PC-3 (cell line): Measurements from ENCODE around the gene CTSC. TPM values are rescaled to one million over a fixed set of nuclear protein-coding genes. Genes with fewer than 3 reads are reported as not detected.
"Not testable (repeated sequence)": the region's sequence is repeated elsewhere in the genome, so short reads cannot be mapped to it uniquely, and the experiment has no call there.

Experiments used
- ATAC-seq: fragments of 200-7000 bp; cut with Tn5 transposase; 2 replicates; pipeline ENCODE4 v1.9.1; 2020; ENCODE audit warnings: mild to moderate bottlenecking, moderate library complexity
- BruUV-seq: library from RNA; stranded (reverse); fragments of 400-500 nt; replicated peaks from 2 replicates; lab custom pipeline; 2021; lab: Mats Ljungman, UMichigan
- CTCF ChIA-PET: fragments of 300-600 bp; sonication (Branson Sonifier 250); formaldehyde crosslinking; loops from one replicate; lab custom pipeline; 2022; ENCODE audit warnings: antibody characterized with exemption; lab: Charles Lee
- POLR2A ChIA-PET: fragments of 300-600 bp; sonication (Branson Sonifier 250); formaldehyde crosslinking; loops from one replicate; lab custom pipeline; 2022; ENCODE audit warnings: antibody characterized with exemption; ENCODE audit not compliant: unreplicated experiment; lab: Charles Lee
- DNase-seq: peaks from one replicate; pipeline ENCODE4 v3.0.0-alpha.2; 2015
- H2AFZ ChIP-seq: fragments of 300-600 bp; sonication (generic); 2 replicates; pipeline ENCODE4 v1.6.0; 2016; ENCODE audit warnings: antibody characterized with exemption, low read length
- H3F3A ChIP-seq: fragments of 300-600 bp; sonication (generic); one replicate; pipeline ENCODE4 v1.6.0; 2017; ENCODE audit warnings: antibody characterized with exemption, low read length, control low read depth, mild to moderate bottlenecking; ENCODE audit not compliant: unreplicated experiment
- H3K27ac ChIP-seq: fragments of 300-600 bp; sonication (generic); 2 replicates; pipeline ENCODE4 v1.5.1; 2016; ENCODE audit warnings: mild to moderate bottlenecking, low read length
- H3K27me3 ChIP-seq: fragments of 300-600 bp; sonication (generic); 2 replicates; pipeline ENCODE4 v1.6.1; 2016; ENCODE audit warnings: low read length, mixed read lengths
- H3K36me3 ChIP-seq: fragments of 300-600 bp; sonication (generic); 2 replicates; pipeline ENCODE4 v1.6.1; 2016; ENCODE audit warnings: low read depth, mixed run types, low read length, mixed read lengths
- H3K4me1 ChIP-seq: fragments of 300-600 bp; sonication (generic); 2 replicates; pipeline ENCODE4 v1.5.1; 2016; ENCODE audit warnings: low read length; ENCODE audit not compliant: insufficient read depth
- H3K4me2 ChIP-seq: fragments of 300-600 bp; sonication (generic); 2 replicates; pipeline ENCODE4 v1.6.0; 2016; ENCODE audit warnings: low read length
- H3K4me3 ChIP-seq: fragments of 300-600 bp; sonication (generic); 2 replicates; pipeline ENCODE4 v1.5.1; 2016; ENCODE audit warnings: mild to moderate bottlenecking, low read length, mixed read lengths
- H3K79me2 ChIP-seq: fragments of 300-600 bp; sonication (generic); 2 replicates; pipeline ENCODE4 v1.6.1; 2017; ENCODE audit warnings: low read length, mixed read lengths
- H3K9ac ChIP-seq: fragments of 300-600 bp; sonication (generic); 2 replicates; pipeline ENCODE4 v1.6.0; 2016; ENCODE audit warnings: mild to moderate bottlenecking, low read length
- H3K9me2 ChIP-seq: fragments of 300-600 bp; sonication (generic); replicated peaks from 2 replicates; pipeline ENCODE4 v1.6.1; 2016; ENCODE audit warnings: mixed run types, low read length, mixed read lengths
- H3K9me3 ChIP-seq: fragments of 300-600 bp; sonication (generic); 2 replicates; pipeline ENCODE4 v1.6.1; 2016; ENCODE audit warnings: low read length, mixed read lengths
- H4K20me1 ChIP-seq: fragments of 300-600 bp; sonication (generic); 2 replicates; pipeline ENCODE4 v1.6.1; 2016; ENCODE audit warnings: low read length, mixed read lengths
- CTCF ChIP-seq: fragments of 300-600 bp; sonication (generic); conservative IDR thresholded peaks from 2 replicates; pipeline ENCODE4 v1.5.1; 2017; ENCODE audit warnings: antibody characterized with exemption, low read depth, mild to moderate bottlenecking, low read length
- EZH2 ChIP-seq: fragments of 300-600 bp; sonication (generic); IDR thresholded peaks from one replicate; pipeline ENCODE4 v1.6.1; 2017; ENCODE audit warnings: antibody characterized with exemption, mild to moderate bottlenecking, low read length; ENCODE audit not compliant: unreplicated experiment
- EZH2phosphoT487 ChIP-seq: fragments of 300-600 bp; sonication (generic); IDR thresholded peaks from 2 replicates; pipeline ENCODE4 v1.6.1; 2018; ENCODE audit warnings: mild to moderate bottlenecking, antibody characterized with exemption, low read length, borderline replicate concordance
- intact Hi-C: fragments of 100-400 bp; cut with micrococcal nuclease; formaldehyde crosslinking; loops from 2 replicates; pipeline ENCODE4 v1.9.0; 2023
- total RNA-seq: library from RNA; depleted of rRNA; stranded (reverse); fragments of >200 nt; gene quantifications from 2 replicates; pipeline ENCODE4 v1.2.3, GENCODE V29; 2014; rRNA removed

The CTSC gene
- total RNA-seq, 1 experiment from 2014 or later, result 240 TPM

DNA sequence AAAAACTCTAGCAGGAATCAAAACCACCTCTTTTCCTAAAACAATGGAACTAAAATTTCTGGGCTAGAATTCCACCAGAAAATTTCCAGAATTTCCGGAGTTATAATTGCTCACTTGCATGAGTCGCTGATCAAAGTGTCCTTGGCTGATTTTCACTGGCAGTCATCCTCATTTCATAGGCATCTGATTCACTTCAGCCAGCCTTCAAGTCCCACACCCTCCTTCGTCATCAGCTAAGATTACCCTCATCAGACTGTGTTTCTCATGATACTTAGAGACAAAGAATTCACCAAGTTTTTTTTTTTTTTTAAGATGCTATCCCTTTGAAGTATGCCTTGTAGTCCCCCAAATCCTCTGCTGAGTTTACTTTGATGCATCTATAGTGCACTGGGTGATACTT, 90.8 kb downstream of the CTSC start:
- no peaks in the 10 kb centered on the region for H3K36me3 ChIP-seq
- H3K4me1 ChIP-seq, result no peaks in the 10 kb centered on the region
- TF ChIP-seq EZH2phosphoT487 (no peak), EZH2 (no peak), CTCF (no peak)
- ATAC-seq (peak; percentile 79), DNase-seq (peak; percentile 68)
- H3K9me3 ChIP-seq, result no peaks in the 10 kb centered on the region
- no peaks in the 10 kb centered on the region for H3K9me2 ChIP-seq
- H3K27ac ChIP-seq, result peak overlapping the region; percentile 11
- no peaks in the 10 kb centered on the region for H4K20me1 ChIP-seq
- ChIA-PET CTCF (no interaction called here), POLR2A (no interaction called here)
- no peak overlapping the region for H3K9ac ChIP-seq
- H2AFZ ChIP-seq, result no peak overlapping the region
- H3K4me2 ChIP-seq, result no peak overlapping the region
- BruUV-seq, result no TSS peak
- H3K27me3 ChIP-seq, result no peaks in the 10 kb centered on the region
- intact Hi-C loops, result no loop called here
- H3K79me2 ChIP-seq, result no peaks in the 10 kb centered on the region
- H3F3A ChIP-seq, result no peaks in the 10 kb centered on the region
- no peak overlapping the region for H3K4me3 ChIP-seq

DNA sequence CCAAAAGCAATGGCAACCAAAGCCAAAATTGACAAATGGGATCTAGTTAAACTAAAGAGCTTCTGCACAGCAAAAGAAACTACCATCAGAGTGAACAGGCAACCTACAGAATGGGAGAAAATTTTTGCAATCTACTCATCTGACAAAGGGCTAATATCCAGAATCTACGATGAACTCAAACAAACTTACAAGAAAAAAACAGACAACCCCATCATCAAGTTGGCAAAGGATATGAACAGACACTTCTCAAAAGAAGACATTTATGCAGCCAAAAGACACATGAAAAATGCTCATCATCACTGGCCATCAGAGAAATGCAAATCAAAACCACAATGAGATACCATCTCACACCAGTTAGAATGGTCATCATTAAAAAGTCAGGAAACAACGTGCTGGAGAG, 92.0 kb downstream of the CTSC start:
- H3K27ac ChIP-seq, H3K9ac ChIP-seq, H3K79me2 ChIP-seq, CTCF ChIA-PET, H3K27me3 ChIP-seq, BruUV-seq, H3K4me1 ChIP-seq, H3K9me3 ChIP-seq, H2AFZ ChIP-seq, intact Hi-C loops, POLR2A ChIA-PET, H3F3A ChIP-seq, DNase-seq, H4K20me1 ChIP-seq, ATAC-seq, H3K4me2 ChIP-seq, H3K4me3 ChIP-seq, H3K36me3 ChIP-seq, H3K9me2 ChIP-seq: not testable (repeated sequence)

Other genes with a start within 250 kb of the CTSC start
- not detected in 2 replicates for gene RAB38, start 162.3 kb downstream of the CTSC start, total RNA-seq